Lung (tissue), 12 donors: ENCODE measurements around the gene PMM2. TPM values are rescaled to one million over a fixed set of nuclear protein-coding genes. Genes with fewer than 3 reads are reported as not detected.

Experiments used
- ATAC-seq: fragments of 200-7000 bp; cut with Tn5 transposase; one replicate; pipeline ENCODE4 v1.9.1; 2020; ENCODE audit warnings: moderate number of reproducible peaks; ENCODE audit not compliant: insufficient read depth, low FRiP score
- DNase-seq, 3 donors: peaks; one replicate each; pipeline ENCODE4 v3.0.0-alpha.2; 2013 to 2017
- H3K27ac ChIP-seq, 2 donors: one replicate each; pipeline ENCODE4 v1.5.1; 2013; ENCODE audit warnings: mild to moderate bottlenecking in 2 of 2, moderate library complexity in 2 of 2, control low read depth in 1 of 2, inconsistent platforms in 1 of 2, low read depth in 1 of 2, low read length in 1 of 2
- H3K27me3 ChIP-seq, 3 donors: one replicate each; pipeline ENCODE4 v1.5.1; 2013; ENCODE audit warnings: low read length in 2 of 3; ENCODE audit not compliant: control insufficient read depth in 3 of 3, insufficient read depth in 3 of 3
- H3K36me3 ChIP-seq, 4 donors: one replicate each; pipeline ENCODE4 v1.5.1; 2013; ENCODE audit warnings: low read length in 4 of 4, mild to moderate bottlenecking in 1 of 4, moderate library complexity in 1 of 4; ENCODE audit not compliant: control insufficient read depth in 4 of 4, insufficient read depth in 4 of 4
- H3K4me1 ChIP-seq, 5 donors: one replicate each; pipeline ENCODE4 v1.5.1; 2013; ENCODE audit warnings: low read length in 5 of 5, mild to moderate bottlenecking in 2 of 5, moderate library complexity in 1 of 5; ENCODE audit not compliant: control insufficient read depth in 5 of 5, insufficient read depth in 5 of 5
- H3K4me3 ChIP-seq: one replicate; pipeline ENCODE4 v1.5.1; 2013; ENCODE audit warnings: mild to moderate bottlenecking, control low read depth, moderate library complexity
- H3K9ac ChIP-seq, 2 donors: one replicate each; pipeline ENCODE4 v1.5.1; 2013; ENCODE audit warnings: low read length in 2 of 2, control low read depth in 1 of 2; ENCODE audit not compliant: insufficient read depth in 1 of 2
- H3K9me3 ChIP-seq, 4 donors: one replicate each; pipeline ENCODE4 v1.5.1; 2013; ENCODE audit warnings: low read length in 3 of 4, mild to moderate bottlenecking in 1 of 4, moderate library complexity in 1 of 4; ENCODE audit not compliant: control insufficient read depth in 4 of 4, insufficient read depth in 3 of 4
- CTCF ChIP-seq: IDR thresholded peaks from 2 replicates; pipeline ENCODE4 v1.5.1; 2012; ENCODE audit warnings: mild to moderate bottlenecking; ENCODE audit errors: control extremely low read depth, extremely low read depth
- WGBS, 2 donors: extraction: QIAGEN DNeasy Blood & Tissue Kit; methylation state at CpG; one replicate each; pipeline ENCODE4 v1.1.7; 2013; 5-methylcytosine and 5-hydroxymethylcytosine counted together
- polyA plus RNA-seq, 2 donors: library from polyadenylated mRNA; stranded (reverse); fragments of 200-250 nt; gene quantifications; one replicate each; pipeline ENCODE4 v1.2.1, GENCODE V29; 2013
- total RNA-seq, 2 donors: library from RNA; depleted of rRNA in 1 of 2; stranded (reverse); fragments of >200 nt in 1 of 2; gene quantifications; one replicate each; pipeline ENCODE4 v1.2.1, GENCODE V29; 2014 to 2021
- donor health status: control.
- donor health status: control.
- donor health status: Bipolar disorder and iron deficiency.
- donor health status: healthy.
- donor health status: DM: yes; HTN: yes; CAD: no.

Gene PMM2
- total and polyA plus RNA-seq, 4 donors = 27.1 to 40.0 (median 32.0) TPM

DNA sequence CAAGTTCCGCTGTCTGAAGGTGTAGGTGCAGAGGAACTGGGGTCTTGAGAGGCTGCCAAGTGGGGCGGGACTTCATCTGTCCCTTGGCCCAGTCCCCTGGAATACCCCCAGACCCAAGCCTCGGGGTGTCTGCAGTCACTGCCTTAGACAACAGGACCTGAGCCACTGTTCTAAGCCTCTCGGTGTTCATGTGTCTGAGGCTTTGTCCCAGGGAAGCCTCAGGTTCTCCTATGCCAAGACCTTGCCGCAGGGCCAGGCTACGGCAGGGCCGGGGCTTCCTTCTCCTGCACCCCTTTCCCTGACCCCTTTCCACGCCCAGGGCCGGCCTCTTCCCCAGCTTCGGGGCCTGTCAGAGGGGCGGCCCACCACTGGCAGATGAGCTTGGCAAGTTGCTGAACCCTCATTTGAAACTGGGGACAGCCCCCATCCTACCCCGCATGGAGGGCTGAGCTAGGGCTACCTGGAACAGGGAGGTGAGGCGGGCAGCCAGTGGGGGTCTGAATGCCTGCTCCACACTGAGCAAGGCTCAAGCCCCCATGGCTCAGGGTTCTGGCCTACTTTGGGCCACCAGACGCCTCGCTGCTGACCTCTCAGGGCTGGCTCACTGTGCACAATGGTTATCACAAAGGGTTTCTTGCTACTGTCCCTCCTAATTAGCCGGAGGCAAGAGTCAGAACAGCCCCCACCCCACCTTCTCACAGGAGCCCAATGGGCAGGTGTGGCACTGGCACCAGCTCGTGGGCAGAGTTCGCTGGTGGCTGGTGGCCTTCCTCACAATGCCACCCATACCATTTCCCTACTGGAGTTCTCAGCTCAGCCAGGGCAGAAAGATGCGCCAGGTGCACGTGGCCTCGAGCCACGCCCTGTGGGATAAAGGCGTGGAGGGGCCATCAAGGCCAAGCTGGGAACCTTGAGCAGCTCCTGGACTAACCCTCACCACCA lies 91.6 kb downstream of the PMM2 start:
- DNase-seq (peak in 1 of 3 donors; percentile 1), ATAC-seq (no peak)
- Histone ChIP-seq H3K9me3 (no peaks in the 10 kb centered on the region), H3K36me3 (peaks cover 10 to 46% (median 25%) of the 10 kb centered on the region in 4 donors), H3K9ac (no peak overlapping the region), H3K27me3 (no peaks in the 10 kb centered on the region), H3K27ac (no peak overlapping the region), H3K4me1 (peaks cover 0 to 11% (median 0%) of the 10 kb centered on the region in 5 donors), H3K4me3 (no peak overlapping the region)
- no peak for TF ChIP-seq CTCF
- 85 to 88% methylated on average over 23 of the region's 23 CpGs for WGBS, 2 donors

GRCh38 chr16:8889893-8890548 lies 92.4 kb downstream of the PMM2 start:
- H3K9me3 ChIP-seq = no peaks in the 10 kb centered on the region
- peaks cover 16 to 53% (median 29%) of the 10 kb centered on the region in 4 donors for H3K36me3 ChIP-seq
- TF ChIP-seq CTCF = no peak
- H3K27ac ChIP-seq = no peak overlapping the region
- no peak for ATAC-seq
- 87 to 90% methylated on average over 14 of the region's 14 CpGs for WGBS, 2 donors
- H3K4me1 ChIP-seq = peaks cover 0 to 11% (median 0%) of the 10 kb centered on the region in 5 donors
- DNase-seq = peak in 1 of 3 donors; percentile 7
- no peaks in the 10 kb centered on the region for H3K27me3 ChIP-seq
- H3K9ac ChIP-seq = no peak overlapping the region
- no peak overlapping the region for H3K4me3 ChIP-seq

- Histone ChIP-seq H3K9me3 (no peaks in the 10 kb centered on the region), H3K9ac (no peak overlapping the region), H3K27ac (no peak overlapping the region), H3K36me3 (peaks cover 21 to 58% (median 34%) of the 10 kb centered on the region in 4 donors), H3K4me1 (peaks cover 0 to 8% (median 0%) of the 10 kb centered on the region in 5 donors), H3K27me3 (no peaks in the 10 kb centered on the region), H3K4me3 (no peak overlapping the region)
- 93% methylated on average over 5 of the region's 5 CpGs for WGBS, 2 donors
- DNase-seq (no peak), ATAC-seq (no peak)
- no peak for TF ChIP-seq CTCF
Observed at GRCh38 chr16:8890549-8890921, 92.9 kb downstream of the PMM2 start.
